ENCODE results near the gene FYB1. TPM values are rescaled to one million over a fixed set of nuclear protein-coding genes. Genes with fewer than 3 reads are reported as not detected.

Gene FYB1
- total RNA-seq, 1 experiment from 2014 or later: 0.42 TPM

DNA sequence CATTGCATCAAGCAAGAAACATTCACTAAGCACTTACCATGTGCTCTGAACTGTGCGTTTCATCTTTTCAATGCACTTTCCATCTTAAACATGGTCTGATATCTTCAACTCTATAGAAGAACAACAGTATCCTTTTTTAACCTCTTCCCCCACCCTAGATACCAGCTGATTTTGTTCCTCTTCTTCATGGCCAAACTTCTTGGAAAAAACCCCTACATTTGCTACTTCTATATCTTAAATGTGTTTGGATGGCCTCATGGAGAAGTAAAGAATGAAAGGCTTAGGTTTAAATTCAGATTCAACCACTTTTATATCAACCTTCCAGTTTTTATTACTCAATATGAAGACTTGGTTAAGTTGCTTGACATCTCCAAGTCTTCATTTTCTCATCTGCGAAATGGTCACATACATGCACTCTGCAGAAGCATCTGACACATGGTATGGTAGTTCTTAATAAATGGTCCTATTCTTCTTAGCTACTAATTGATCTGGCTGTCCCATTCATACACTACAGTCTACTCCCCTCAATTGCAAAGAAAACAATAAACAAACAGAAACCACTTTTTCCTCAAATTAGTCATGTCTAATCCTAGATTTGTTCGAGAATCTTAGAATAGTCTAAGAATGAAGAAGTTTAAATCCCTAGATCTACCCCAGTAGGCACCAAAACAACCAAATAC is 59.4 kb downstream of the FYB1 start:
- H3K79me2 ChIP-seq (ENCODE audit: insufficient read depth, low read length): no peaks in the 10 kb centered on the region
- RAD21 ChIA-PET (ENCODE audit: low non-redundant PET in 1 of 2, low total read pairs in 2 of 2, uncharacterized antibody in 2 of 2, unreplicated experiment in 2 of 2): no interaction called here
- CTCF ChIA-PET: no interaction called here
- no peaks in the 10 kb centered on the region for H3K27me3 ChIP-seq (ENCODE audit: insufficient read depth, low read length)
- POLR2A ChIA-PET: no interaction called here
- H3K9ac ChIP-seq (ENCODE audit: low read length): no peak overlapping the region
- no peaks in the 10 kb centered on the region for H3K9me3 ChIP-seq (ENCODE audit: control insufficient read depth in 1 of 2, insufficient read depth in 1 of 2, low read depth in 1 of 2, low read length in 2 of 2)
- H3K27ac ChIP-seq (ENCODE audit: low read depth, low read length): no peak overlapping the region
- DNase-seq (ENCODE audit: low read depth, low spot score): no peak
- no peaks in the 10 kb centered on the region for H3K9me2 ChIP-seq (ENCODE audit: insufficient read depth)
- intact Hi-C loops (cut with micrococcal nuclease): no loop called here
- H2AFZ ChIP-seq (ENCODE audit: low read depth, low read length, poor library complexity, severe bottlenecking): no peak overlapping the region
- H3K4me1 ChIP-seq (ENCODE audit: control insufficient read depth in 1 of 2, insufficient read depth in 2 of 2, low read length in 2 of 2): no peaks in the 10 kb centered on the region
- BruUV-seq (replicated peaks): no TSS peak
- no peak for ATAC-seq
- no peaks in the 10 kb centered on the region for H4K20me1 ChIP-seq (ENCODE audit: insufficient read depth)
- no peak overlapping the region for H3K4me3 ChIP-seq (replicated peaks in 1 of 2; ENCODE audit: low read depth in 1 of 2, low read length in 2 of 2)
- no peak for TF ChIP-seq TCF7L2 (IDR thresholded peaks at IDR 0.05; ENCODE audit: borderline replicate concordance, extremely low read depth, insufficient read depth, insufficient read length)
- TF ChIP-seq ZBTB33 (IDR thresholded peaks at IDR 0.05; ENCODE audit: extremely low read depth, insufficient replicate concordance, low read length): no peak
- no peak for TF ChIP-seq FOSL1 (IDR thresholded peaks at IDR 0.05; ENCODE audit: low read depth)
- TF ChIP-seq EZH2 (IDR thresholded peaks at IDR 0.05): no peak
- H3K4me2 ChIP-seq (ENCODE audit: low read length): no peak overlapping the region
- no peaks in the 10 kb centered on the region for H3K36me3 ChIP-seq (ENCODE audit: control insufficient read depth in 1 of 2, insufficient read depth in 2 of 2, low read length in 2 of 2)

- TF ChIP-seq EZH2phosphoT487 (IDR thresholded peaks at IDR 0.05; ENCODE audit: borderline replicate concordance): no peak
- no peak for TF ChIP-seq TCF7L2 (IDR thresholded peaks at IDR 0.05; ENCODE audit: borderline replicate concordance, extremely low read depth, insufficient read depth, insufficient read length)
- no peak for TF ChIP-seq CEBPB (IDR thresholded peaks at IDR 0.05; ENCODE audit: low read depth)
- TF ChIP-seq FOSL1 (IDR thresholded peaks at IDR 0.05; ENCODE audit: low read depth): no peak
- TF ChIP-seq POLR2AphosphoS5 (IDR thresholded peaks at IDR 0.05; ENCODE audit: low read depth, low read length): no peak
- TF ChIP-seq CTCF (IDR thresholded peaks at IDR 0.05 in 2 of 3, conservative IDR thresholded peaks at IDR 0.05 in 1 of 3; ENCODE audit: borderline replicate concordance in 1 of 3, insufficient read depth in 1 of 3, low read depth in 2 of 3, low read length in 2 of 3): no peak
- no peak for TF ChIP-seq ZFX (IDR thresholded peaks at IDR 0.05)
- TF ChIP-seq, protein P1, sequence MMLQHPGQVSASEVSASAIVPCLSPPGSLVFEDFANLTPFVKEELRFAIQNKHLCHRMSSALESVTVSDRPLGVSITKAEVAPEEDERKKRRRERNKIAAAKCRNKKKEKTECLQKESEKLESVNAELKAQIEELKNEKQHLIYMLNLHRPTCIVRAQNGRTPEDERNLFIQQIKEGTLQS (IDR thresholded peaks at IDR 0.05): no peak
- no peak for TF ChIP-seq POLR2A (IDR thresholded peaks at IDR 0.05; ENCODE audit: borderline replicate concordance, extremely low read depth, insufficient read depth, insufficient read length)
- no peak for TF ChIP-seq ZNF274 (IDR thresholded peaks at IDR 0.05; ENCODE audit: low read depth, low read length)
- TF ChIP-seq SIN3A (IDR thresholded peaks at IDR 0.05; ENCODE audit: low read depth): no peak
- H3K4me1 ChIP-seq (ENCODE audit: control insufficient read depth in 1 of 2, insufficient read depth in 2 of 2, low read length in 2 of 2): no peaks in the 10 kb centered on the region
- H3K27me3 ChIP-seq (ENCODE audit: insufficient read depth, low read length): no peaks in the 10 kb centered on the region
- no peaks in the 10 kb centered on the region for H4K20me1 ChIP-seq (ENCODE audit: insufficient read depth)
- no peaks in the 10 kb centered on the region for H3K9me3 ChIP-seq (ENCODE audit: control insufficient read depth in 1 of 2, insufficient read depth in 1 of 2, low read depth in 1 of 2, low read length in 2 of 2)
- H2AFZ ChIP-seq (ENCODE audit: low read depth, low read length, poor library complexity, severe bottlenecking): no peak overlapping the region
- ChIA-PET RAD21 (ENCODE audit: low non-redundant PET in 1 of 2, low total read pairs in 2 of 2, uncharacterized antibody in 2 of 2, unreplicated experiment in 2 of 2) (no interaction called here), POLR2A (no interaction called here), CTCF (no interaction called here)
- H3K9ac ChIP-seq (ENCODE audit: low read length): no peak overlapping the region
- no peak overlapping the region for H3K4me3 ChIP-seq (replicated peaks in 1 of 2; ENCODE audit: low read depth in 1 of 2, low read length in 2 of 2)
- H3K4me2 ChIP-seq (ENCODE audit: low read length): no peak overlapping the region
- H3K9me2 ChIP-seq (ENCODE audit: insufficient read depth): no peaks in the 10 kb centered on the region
- DNase-seq (ENCODE audit: low read depth, low spot score) (no peak), ATAC-seq (no peak)
- no TSS peak for BruUV-seq (replicated peaks)
- no peak overlapping the region for H3K27ac ChIP-seq (ENCODE audit: low read depth, low read length)
- H3K36me3 ChIP-seq (ENCODE audit: control insufficient read depth in 1 of 2, insufficient read depth in 2 of 2, low read length in 2 of 2): no peaks in the 10 kb centered on the region
- H3K79me2 ChIP-seq (ENCODE audit: insufficient read depth, low read length): no peaks in the 10 kb centered on the region
- intact Hi-C loops (cut with micrococcal nuclease): no loop called here
Measured at GRCh38 chr5:39158786-39159185, 60.6 kb downstream of the FYB1 start.

Measured in HCT116 (cell line).